A673 (cell line): ENCODE results near the gene C19orf67. TPM values are rescaled to one million over a fixed set of nuclear protein-coding genes. Genes with fewer than 3 reads are reported as not detected.

Experiments
- BruUV-seq: library from RNA; stranded (reverse); fragments of 400-500 nt; replicated peaks from 2 replicates; lab custom pipeline; 2021; lab: Mats Ljungman, UMichigan
- CTCF ChIA-PET: fragments of 300-600 bp; sonication (Branson Sonifier 250); formaldehyde crosslinking; loops from one replicate; lab custom pipeline; 2022; ENCODE audit warnings: antibody characterized with exemption; lab: Charles Lee
- POLR2A ChIA-PET: fragments of 300-600 bp; sonication (Branson Sonifier 250); formaldehyde crosslinking; loops from one replicate; lab custom pipeline; 2022; ENCODE audit warnings: antibody characterized with exemption; ENCODE audit not compliant: low non-redundant PET; lab: Charles Lee
- DNase-seq: peaks from one replicate; pipeline ENCODE4 v3.0.0-alpha.2; 2015; ENCODE audit warnings: low spot score
- H3K27ac ChIP-seq: fragments of 200-600 bp; sonication (generic); 2 replicates; pipeline ENCODE4 v1.5.1; 2016; ENCODE audit warnings: mixed run types, low read depth, mild to moderate bottlenecking, mixed read lengths, antibody characterized with exemption, low read length; ENCODE audit not compliant: poor library complexity, severe bottlenecking
- H3K27me3 ChIP-seq: fragments of 200-600 bp; sonication (generic); replicated peaks from 2 replicates; pipeline ENCODE4 v1.6.1; 2017; ENCODE audit warnings: mixed run types, low read depth, mild to moderate bottlenecking, mixed read lengths, antibody characterized with exemption, low read length; ENCODE audit not compliant: insufficient read depth, poor library complexity
- H3K36me3 ChIP-seq: fragments of 200-600 bp; sonication (generic); 2 replicates; pipeline ENCODE4 v1.6.1; 2016; ENCODE audit warnings: mixed run types, mild to moderate bottlenecking, mixed read lengths, antibody characterized with exemption, low read length; ENCODE audit not compliant: insufficient read depth, poor library complexity, severe bottlenecking
- H3K4me1 ChIP-seq: fragments of 200-600 bp; sonication (generic); 2 replicates; pipeline ENCODE4 v1.6.1; 2017; ENCODE audit warnings: mixed run types, mild to moderate bottlenecking, mixed read lengths, antibody characterized with exemption, low read length; ENCODE audit not compliant: insufficient read depth, poor library complexity, severe bottlenecking
- H3K4me3 ChIP-seq: fragments of 200-600 bp; sonication (generic); 2 replicates; pipeline ENCODE4 v1.5.1; 2016; ENCODE audit warnings: low read depth, mixed run types, mild to moderate bottlenecking, mixed read lengths, low read length; ENCODE audit not compliant: poor library complexity, severe bottlenecking
- H3K9me3 ChIP-seq: fragments of 200-600 bp; sonication (generic); 2 replicates; pipeline ENCODE4 v1.6.1; 2016; ENCODE audit warnings: mixed run types, low read depth, mild to moderate bottlenecking, mixed read lengths, antibody characterized with exemption, low read length; ENCODE audit not compliant: poor library complexity, severe bottlenecking
- EZH2 ChIP-seq: fragments of 200-600 bp; sonication (generic); IDR thresholded peaks from 2 replicates; pipeline ENCODE4 v1.6.1; 2017; ENCODE audit warnings: borderline replicate concordance, low read depth, mild to moderate bottlenecking, mixed read lengths, antibody characterized with exemption, low read length; ENCODE audit not compliant: poor library complexity, severe bottlenecking
- intact Hi-C: fragments of 100-400 bp; cut with micrococcal nuclease; formaldehyde crosslinking; loops from one replicate; pipeline ENCODE4 v1.10.0; 2022; ENCODE audit not compliant: unreplicated experiment
- total RNA-seq: library from RNA; stranded (reverse); gene quantifications from 2 replicates; pipeline ENCODE4 v1.2.3, GENCODE V29; 2021
- TF ChIP-seq, protein P1 (sequence below): fragments of 300-800, 200-600 bp; sonication (generic); conservative IDR thresholded peaks from 2 replicates; pipeline ENCODE4 v1.5.1; 2017; ENCODE audit warnings: low read depth, mild to moderate bottlenecking, antibody characterized with exemption, low read length, moderate library complexity, mixed read lengths

The C19orf67 gene
- total RNA-seq, 1 experiment from 2014 or later = not detected

- CTCF ChIA-PET = no interaction called here
- no peak for DNase-seq
- no TSS peak for BruUV-seq
- H3K9me3 ChIP-seq = no peaks in the 10 kb centered on the region
- TF ChIP-seq, protein P1, sequence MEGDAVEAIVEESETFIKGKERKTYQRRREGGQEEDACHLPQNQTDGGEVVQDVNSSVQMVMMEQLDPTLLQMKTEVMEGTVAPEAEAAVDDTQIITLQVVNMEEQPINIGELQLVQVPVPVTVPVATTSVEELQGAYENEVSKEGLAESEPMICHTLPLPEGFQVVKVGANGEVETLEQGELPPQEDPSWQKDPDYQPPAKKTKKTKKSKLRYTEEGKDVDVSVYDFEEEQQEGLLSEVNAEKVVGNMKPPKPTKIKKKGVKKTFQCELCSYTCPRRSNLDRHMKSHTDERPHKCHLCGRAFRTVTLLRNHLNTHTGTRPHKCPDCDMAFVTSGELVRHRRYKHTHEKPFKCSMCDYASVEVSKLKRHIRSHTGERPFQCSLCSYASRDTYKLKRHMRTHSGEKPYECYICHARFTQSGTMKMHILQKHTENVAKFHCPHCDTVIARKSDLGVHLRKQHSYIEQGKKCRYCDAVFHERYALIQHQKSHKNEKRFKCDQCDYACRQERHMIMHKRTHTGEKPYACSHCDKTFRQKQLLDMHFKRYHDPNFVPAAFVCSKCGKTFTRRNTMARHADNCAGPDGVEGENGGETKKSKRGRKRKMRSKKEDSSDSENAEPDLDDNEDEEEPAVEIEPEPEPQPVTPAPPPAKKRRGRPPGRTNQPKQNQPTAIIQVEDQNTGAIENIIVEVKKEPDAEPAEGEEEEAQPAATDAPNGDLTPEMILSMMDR = no peak
- TF ChIP-seq EZH2 = no peak
- peaks cover 6% of the 10 kb centered on the region for H3K36me3 ChIP-seq
- H3K27ac ChIP-seq = no peak overlapping the region
- no peak overlapping the region for H3K4me3 ChIP-seq
- intact Hi-C loops = no loop called here
- H3K4me1 ChIP-seq = peaks cover 10% of the 10 kb centered on the region
- POLR2A ChIA-PET = interaction anchor here (0.7 kb wide), 1 partner anchor 84 kb away, joined by 4 read pairs; no protein-coding TSS in a partner anchor
- no peaks in the 10 kb centered on the region for H3K27me3 ChIP-seq
These were observed 34.3 kb upstream of the C19orf67 start for GRCh38 chr19:14119644-14120496.

- DNase-seq = no peak
- Histone ChIP-seq H3K27me3 (no peaks in the 10 kb centered on the region), H3K4me1 (peaks cover 10% of the 10 kb centered on the region), H3K9me3 (no peaks in the 10 kb centered on the region), H3K4me3 (no peak overlapping the region), H3K36me3 (no peaks in the 10 kb centered on the region), H3K27ac (peak overlapping the region; percentile 9)
- TF ChIP-seq, protein P1 = no peak
- TF ChIP-seq EZH2 = no peak
- no TSS peak for BruUV-seq
- intact Hi-C loops = no loop called here
- CTCF ChIA-PET = no interaction called here
- POLR2A ChIA-PET = interaction anchor here (0.7 kb wide), 1 partner anchor 13 kb away, joined by 5 read pairs; no protein-coding TSS in a partner anchor
These were observed 33.6 kb upstream of the C19orf67 start for GRCh38 chr19:14119146-14119545.

GRCh38 chr19:14118165-14119051, 32.8 kb upstream of the C19orf67 start:
- H3K9me3 ChIP-seq = no peaks in the 10 kb centered on the region
- peak overlapping the region; percentile 60 for H3K4me3 ChIP-seq
- peak; percentile 61 for DNase-seq
- peaks cover 12% of the 10 kb centered on the region for H3K4me1 ChIP-seq
- ChIA-PET CTCF (no interaction called here), POLR2A (interaction anchor here (0.5 to 0.7 kb wide), 2 partner anchors 14 to 1960 kb away, joined by 5 to 8 read pairs; no protein-coding TSS in a partner anchor)
- no TSS peak for BruUV-seq
- no peaks in the 10 kb centered on the region for H3K27me3 ChIP-seq
- H3K36me3 ChIP-seq = no peaks in the 10 kb centered on the region
- peak overlapping the region; percentile 73 for H3K27ac ChIP-seq
- intact Hi-C loops = no loop called here
- TF ChIP-seq, protein P1 = no peak
- TF ChIP-seq EZH2 = no peak
